Stimulated activated naive CD8-positive, alpha-beta T cell treated with anti-CD3 and anti-CD28 coated beads, Interleukin-15, Interleukin-2, amounts not matched to agents 100 U/mL and 50 U/mL, for 24 hours (primary cell): ENCODE results near the gene GPR89A.
A peak's percentile ranks its signal among the peaks of the same experiment; 100 is the strongest.
"Not testable (repeated sequence)": the region's sequence is repeated elsewhere in the genome, so short reads cannot be mapped to it uniquely, and the experiment has no call there.

ENCODE experiments used
- ATAC-seq: fragments of 150-1000 bp; cut with Tn5 transposase; one replicate; pipeline ENCODE4 v1.10.0; 2021
- DNase-seq: peaks from one replicate; pipeline ENCODE4 v3.0.0; 2021

Gene GPR89A

DNA sequence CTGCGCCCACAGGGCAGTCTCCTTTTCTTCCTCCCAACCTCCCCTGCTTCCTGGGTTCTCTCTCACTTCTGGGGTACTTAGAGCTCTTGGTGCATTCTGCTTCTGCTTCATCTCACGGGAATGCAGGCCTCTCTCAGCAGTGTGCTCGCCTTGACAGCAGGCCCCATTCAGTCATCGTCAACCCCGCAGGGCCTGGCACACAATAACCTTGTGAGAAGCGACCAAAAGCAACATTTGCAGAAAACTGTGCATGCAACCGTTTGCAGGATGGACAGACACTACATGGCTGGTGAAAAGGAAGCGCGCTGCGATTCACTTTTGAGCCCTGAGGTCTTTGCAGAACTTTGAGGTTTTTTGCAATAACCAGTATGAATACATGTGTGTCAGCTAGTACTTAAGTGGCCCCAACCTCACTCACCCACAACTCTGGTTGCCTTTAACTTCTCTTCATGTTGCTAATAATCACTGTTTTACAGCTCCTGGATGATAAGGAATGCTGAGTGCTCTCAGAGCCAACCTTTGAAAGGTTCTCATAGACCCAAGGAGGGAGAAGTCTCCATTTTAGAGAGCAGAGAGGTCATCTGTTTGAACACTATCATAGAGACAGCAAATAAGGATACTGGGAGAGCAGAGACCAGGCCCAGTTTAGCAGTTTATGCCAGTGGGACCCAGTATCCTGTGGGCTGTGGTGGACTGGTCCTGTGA lies 109.0 kb downstream of the GPR89A start:
- no peak for ATAC-seq

DNA sequence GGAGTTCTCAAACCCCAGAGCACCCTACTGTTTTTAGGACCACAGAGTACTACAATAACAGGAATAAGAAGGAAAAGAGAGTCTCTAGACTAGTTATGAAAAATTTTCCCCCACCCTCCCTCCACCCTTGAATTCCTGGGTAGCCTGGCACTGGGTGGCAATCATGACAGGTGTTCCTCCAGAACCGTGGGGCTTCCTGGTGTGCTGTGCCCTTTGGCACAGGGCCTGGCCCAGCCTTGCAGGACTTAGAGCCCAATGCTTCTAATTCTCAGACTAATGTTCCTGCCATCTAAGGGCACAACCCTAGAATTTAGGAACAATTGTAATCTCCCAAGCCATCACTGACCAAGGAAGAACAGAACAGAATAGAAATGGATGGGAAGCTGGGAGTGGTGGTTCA lies 110.0 kb downstream of the GPR89A start:
- ATAC-seq, result no peak
- no peak for DNase-seq

More for the DNA sequence above, 109.0 kb downstream of the GPR89A start:
- no peak for DNase-seq

DNA sequence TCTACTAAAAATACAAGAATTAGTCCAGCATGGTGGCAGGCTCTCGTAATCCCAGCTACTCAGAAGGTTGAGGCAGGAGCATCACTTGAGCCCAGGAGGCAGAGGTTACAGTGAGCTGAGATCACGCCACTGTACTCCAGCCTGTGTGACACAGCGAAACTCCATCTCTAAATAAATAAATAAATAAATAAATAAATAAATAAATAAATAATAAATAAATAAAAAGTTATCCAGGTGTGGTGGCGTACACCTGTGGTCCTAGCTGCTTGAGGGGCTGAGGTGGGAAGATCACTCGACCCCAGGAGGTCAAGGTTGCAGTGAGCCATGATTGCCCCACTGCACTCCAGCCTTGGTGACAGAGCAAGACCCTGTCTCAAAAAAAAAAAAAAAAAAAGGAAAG lies 110.7 kb downstream of the GPR89A start:
- DNase-seq, ATAC-seq: not testable (repeated sequence)

DNA sequence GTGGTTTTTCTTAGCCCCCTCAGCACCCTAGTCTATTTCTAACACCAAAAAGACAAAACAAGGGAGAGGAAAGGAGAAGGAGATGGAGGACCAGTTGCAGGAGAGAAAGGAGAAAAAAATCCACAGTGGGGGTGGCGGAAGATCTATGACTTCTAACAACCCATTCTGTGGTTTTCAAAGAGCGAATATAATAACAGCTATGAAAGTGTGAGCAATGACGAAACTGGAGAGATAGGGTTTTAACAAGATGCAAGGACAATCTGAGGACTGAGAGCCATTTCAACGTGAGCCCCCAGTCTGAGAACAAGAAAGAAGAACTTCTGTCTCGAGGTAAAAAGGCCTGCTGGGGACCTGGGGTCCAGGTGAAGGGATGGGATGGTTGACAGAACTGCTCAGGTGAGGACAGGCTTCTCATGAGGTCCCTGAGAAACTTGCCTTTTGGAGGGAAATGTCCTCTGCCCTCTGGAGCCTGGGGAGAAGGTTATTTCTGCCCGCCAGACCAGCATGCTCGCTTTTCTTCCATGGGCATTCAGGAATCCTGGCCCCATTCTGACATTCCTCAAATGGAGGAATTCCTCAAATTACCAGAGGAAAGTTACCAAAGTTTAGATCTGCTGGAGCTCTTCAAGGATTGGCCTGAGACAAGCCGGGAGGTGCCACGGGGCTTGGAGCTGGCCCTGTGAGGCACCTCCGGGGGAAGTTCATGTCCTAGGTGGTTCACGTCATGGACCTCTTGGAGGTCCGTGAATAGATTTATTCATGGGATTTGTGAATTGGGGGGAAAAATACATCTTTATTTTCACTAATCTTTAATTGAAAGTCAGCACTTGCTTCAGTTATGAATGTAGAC lies 111.7 kb downstream of the GPR89A start, which contains the start of gene CD160:
CD160 (plus strand) TSS at position 270 of the 850 bp plus-strand sequence. CDS start 8,829 bp downstream, outside the sequence.
- ATAC-seq (peak; percentile 73), DNase-seq (peak; percentile 27)
